Measurements from ENCODE around the gene ADRA2B.
"Not testable (repeated sequence)": the region's sequence is repeated elsewhere in the genome, so short reads cannot be mapped to it uniquely, and the experiment has no call there.

Gene ADRA2B

DNA sequence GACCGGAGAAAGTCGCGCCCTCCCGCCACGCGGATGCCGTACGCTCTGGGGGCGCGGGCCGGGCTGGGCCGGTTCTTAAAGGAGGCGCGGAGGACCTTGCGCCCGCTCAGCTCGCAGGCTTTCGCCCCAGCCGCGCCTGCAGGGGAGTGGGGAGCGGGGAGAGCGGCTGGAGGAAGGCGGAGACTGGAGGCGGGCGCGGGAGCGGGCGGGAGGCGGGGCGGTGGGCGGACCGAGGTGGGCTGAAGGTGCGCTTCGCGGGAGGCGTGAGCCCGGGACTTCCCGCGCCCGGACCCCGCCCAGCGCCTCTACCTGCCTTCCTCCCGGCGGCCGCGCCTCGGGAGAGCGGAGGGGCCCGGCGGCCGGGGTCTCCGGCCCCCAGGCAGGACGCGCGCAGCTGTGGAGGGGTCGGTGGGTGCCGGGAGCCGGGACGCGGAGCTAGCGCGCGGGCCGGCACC, at the start of gene ADRA2B:
TSS of gene ADRA2B (minus strand) at position 148 of the 455 bp plus-strand sequence. CDS start 422 bp downstream, outside the sequence.
- DNase-seq = no peak

DNA sequence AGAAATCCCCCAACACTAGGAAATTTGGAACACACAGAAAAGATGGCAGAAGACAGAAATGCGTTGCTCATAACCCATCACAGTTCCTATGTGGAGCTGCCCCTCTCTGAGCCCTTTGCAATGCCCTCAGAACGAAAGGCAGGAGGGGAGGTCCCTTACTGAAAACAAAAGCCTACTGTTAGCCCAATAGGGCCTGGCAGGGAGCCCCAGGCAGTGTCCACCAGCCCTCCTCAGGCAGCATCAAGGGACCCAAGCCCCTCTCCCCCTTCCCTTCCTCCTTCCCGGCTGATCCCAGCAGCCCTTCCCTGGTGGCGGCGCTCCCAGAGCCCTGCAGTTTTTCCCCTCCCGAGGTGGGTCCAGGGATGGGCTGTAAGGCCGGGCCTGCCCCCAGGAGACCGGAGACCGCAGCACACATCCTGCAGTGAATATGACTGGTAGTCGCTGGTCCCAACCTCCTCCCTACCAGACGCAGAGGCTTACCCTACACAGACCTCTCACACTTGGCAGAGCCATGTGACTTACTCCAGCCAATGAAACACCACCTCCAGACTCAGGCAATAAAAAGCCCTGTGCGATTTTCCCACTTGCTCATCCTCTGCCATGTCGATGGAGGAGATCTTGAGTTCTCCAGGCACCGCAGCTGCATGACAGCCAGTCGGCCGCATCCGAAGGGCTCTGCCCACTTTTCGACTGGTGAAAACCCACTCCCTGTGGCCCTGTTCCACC, 48.3 kb upstream of the ADRA2B start:
- DNase-seq = no peak

DNA sequence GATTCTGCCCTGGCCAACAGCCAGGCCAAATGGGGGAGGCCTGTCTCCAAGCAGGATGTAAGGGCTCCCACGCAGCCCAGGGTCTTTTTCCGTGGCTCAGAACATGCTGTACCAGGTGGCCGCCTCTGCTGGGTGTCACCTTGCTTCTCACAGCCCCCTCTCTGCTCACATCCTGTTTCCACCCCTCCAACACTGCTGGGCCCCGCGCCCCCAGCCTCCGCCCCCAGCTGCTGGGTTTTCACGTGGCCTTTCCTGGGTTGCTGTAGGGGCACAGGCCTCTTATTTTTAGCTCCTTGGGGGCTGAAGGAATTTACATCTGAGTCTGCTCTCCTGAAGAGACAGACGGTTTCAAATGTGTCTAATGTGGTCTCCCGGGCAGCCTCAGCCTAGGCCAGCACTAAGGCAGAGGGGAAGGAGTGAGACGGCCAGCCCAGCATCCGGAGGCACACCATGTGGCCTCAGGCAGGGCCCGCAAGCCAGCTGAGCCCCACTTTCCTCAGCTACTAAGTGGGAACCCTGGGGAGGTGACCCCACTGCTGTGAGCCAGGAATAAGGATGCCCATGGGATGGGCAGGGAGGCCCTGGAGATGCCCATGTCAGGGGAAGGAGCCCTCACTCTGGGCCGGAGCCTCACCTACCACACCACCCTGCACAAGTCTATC, 47.5 kb upstream of the ADRA2B start:
- no peak for DNase-seq

DNA sequence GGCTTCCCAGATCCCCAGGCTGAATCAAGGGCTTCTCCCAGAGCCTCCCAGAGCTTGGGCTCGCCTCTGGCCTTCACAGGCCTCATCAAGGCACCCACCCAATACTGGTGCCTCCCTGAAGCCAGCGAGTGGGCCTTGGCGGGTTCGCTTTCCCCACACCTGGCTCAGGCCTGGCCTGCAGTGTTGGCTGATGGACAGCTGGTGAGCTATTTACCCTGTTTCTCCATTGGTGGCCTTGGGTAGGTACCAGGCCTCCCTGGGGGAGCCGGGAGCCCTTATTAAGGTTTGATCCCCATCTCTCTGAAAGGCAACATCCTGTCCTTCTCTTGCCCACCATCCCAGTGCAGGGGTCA, 47.0 kb upstream of the ADRA2B start:
- no peak for DNase-seq

DNA sequence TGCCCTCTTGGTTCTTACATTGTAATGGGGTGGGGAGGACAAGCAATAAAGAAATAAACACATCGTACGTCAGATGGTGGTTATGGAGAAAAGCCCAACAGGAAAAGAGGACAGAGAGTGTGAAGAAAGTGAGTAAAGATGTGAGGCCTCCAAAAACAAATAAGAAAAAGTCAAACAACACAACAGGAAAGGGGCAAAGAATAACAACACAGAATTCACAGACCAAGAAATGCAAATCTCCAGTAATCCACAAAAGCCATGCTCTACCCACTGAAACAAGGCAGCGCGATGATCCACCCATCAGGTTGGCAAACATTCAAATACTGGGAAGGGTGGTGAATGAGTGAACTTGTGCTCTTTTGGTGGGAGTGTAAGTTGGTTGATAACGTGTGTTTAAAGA, 45.5 kb upstream of the ADRA2B start:
- DNase-seq = no peak

DNA sequence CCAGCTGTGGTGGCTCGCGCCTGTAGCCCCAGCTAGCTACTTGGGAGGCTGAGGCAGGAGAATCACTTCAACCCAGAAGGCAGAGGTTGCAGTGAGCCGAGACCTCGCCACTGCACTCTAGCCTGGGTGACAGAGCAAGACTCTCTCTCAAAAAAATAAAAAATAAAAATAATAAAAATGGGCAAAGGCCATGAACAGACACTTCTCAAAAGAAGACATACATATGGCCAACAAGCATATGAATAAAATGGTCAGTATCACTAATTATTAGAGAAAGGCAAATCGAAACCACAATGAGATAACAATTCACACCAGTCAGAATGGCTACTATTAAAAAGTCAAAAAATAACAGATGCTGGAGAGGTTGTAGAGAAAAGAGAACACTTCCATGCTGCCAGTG, 44.0 kb upstream of the ADRA2B start:
- DNase-seq = not testable (repeated sequence)

DNA sequence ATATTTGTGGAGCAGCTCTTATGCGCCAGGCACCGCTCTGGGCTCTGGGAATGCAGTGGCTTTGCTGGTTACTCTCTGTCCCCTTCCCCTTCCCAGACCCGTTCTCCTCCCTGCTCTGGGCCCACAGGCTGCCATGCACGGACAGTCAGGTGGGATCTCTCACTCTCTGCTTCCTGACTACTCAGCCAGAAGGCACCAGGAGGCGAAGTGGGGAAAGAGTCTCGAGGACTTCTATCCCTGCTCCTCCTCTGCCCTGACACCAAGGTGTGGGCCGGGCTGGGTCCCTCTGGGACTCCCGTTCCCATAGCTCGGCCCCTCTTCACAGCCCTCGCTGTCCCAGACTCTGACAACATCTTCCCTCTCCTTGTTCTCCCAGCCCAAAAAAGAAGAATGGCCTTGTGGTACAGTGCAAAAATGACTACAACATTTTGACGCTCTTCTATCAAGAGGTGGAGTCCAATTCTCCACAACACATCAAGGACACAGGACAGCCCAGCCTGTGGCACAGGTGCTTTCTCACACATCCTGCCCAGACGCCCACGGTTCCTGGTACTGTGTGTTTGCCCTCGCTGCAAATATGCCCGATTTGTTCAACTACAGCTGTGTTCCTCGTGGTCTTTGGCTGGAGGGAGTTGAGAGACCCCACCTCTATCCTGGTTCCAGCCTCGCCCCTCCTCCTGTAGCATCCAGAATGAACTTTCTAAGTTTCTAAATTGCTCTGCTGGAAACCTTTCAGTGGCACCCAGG, 42.9 kb upstream of the ADRA2B start:
- no peak for DNase-seq

DNA sequence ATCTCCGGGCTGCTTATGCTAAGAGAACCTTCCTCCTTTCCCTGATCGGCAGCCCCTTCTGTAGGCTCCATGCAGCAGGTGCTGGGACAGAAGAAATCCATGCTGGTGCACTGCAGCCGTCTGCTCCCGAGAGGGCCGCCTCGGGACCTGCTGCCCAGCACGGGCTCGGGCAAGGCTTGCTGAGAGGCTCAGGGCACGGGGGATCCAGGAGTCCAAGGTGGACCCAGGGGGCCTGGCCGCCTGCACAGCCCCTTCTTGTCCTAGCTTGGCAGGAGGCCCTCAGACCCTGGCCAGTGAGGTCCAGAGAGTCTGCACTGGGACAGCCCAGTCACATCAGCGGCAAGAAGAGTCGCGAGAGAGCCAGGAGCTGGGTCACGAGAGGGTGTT, 42.2 kb upstream of the ADRA2B start:
- DNase-seq = no peak

DNA sequence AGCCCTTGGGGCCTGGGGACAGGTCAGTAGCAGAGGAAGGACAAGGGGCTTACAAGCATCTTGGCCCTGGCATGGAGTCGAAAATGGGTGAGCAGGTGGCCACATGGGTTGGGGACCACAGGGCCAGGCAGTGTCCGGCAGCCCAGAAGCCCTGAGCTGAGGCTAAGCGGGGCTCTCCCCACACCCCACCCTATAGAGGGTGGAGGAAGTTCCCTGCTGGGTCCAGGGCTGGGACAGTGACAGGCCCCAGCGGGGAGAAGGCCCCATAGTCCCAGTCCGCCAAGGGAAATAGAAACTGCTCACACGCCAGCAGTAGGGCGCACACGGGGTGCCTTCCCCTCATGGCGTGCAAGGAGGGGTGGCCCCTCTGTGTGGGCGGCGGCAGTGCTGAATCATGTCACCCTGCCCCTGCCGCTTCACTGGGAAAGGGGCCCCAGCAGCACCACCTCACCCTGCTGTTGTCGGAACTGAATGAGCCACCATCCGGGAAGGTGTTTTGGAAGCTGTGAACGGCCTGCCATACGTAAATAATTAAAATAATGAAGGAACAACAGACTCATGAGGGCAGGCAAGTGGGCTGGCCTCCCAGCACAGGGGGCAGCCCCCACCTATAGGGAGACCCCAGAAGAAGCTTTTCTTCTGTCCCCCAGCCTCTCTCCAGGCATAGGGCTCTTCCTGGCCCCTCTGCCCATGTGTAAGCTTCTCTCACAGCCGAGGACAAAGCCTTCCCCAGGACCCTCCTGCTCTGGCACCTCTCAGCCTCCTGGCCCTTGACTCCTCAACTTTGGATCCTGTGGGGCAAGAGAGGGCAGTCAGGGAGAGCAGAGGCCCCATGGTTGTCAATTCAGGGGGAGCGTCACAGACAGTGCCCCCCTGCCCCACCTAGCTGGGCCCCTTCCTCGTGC, 41.5 kb upstream of the ADRA2B start:
- no peak for DNase-seq

DNA sequence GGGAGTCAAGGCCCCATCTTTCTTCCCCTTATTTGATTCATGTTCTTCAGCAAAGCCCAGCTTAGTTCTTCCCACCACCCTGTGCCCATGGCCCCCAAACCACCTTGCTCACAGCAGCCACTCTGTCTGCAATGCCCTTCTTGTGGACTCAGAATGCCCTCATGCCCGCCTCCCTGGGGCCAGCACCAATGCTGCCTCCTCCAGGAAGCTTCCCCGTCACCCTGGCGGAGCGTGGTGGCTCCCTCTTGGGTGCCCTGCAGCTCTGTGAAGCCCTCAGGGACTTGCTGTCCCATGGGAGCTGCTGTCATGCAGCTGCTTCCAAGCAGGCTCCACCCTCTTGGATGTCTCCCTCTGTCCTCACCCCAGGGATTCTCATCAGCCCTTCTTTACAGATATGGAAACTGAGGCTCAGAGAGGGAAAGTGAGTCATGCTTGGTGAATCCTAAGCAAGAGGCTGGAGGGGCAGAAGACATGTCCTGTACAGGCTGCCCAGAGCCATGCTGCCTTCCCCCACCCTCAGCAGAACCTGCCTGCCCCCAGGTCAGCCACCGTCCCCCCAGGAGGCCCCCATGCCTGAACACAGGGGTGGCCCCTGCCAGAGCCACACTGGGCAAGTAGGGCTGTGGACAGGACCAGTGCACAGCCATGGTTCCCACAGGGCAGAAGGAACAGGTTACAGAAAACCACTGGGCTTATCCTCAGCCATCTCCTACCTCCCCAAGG, 40.7 kb upstream of the ADRA2B start:
- no peak for DNase-seq

DNA sequence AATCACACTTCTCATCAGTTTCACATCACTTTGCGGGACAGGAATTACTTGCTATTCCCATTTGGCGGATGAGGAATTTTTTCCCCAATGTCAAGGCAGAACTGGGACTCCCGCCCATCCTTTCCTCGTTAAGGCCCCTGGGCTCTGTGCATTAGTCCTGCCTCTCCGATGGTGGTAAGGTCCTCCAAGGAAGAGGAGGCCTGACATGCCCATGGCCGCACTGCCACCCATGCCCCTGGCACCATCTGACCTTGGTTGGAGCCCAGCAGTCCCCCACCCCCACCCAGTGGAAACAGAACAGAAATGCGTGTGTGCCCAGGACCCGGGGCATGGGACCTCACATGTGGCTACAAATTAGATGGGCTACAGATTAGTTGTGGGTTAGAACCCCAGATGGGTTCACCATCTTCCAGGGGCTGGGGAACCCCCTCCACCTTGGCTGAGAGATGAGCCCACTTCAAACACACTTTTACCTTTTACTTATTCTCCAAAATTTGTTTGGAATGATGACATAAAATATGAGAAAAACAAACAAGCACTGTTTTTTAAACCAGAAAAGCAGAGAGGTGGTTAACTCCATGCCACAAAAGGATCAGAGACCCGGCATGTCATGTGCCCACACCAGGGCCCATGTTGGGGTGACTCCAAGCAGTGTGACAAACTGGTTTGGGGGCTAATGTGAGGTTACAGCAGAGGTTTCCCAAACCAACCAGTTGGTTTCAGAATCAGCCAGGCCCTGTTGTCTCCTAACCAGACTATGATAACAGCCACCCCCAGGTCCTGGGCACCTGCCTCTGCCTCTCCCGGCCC, 39.8 kb upstream of the ADRA2B start:
- DNase-seq = no peak

DNA sequence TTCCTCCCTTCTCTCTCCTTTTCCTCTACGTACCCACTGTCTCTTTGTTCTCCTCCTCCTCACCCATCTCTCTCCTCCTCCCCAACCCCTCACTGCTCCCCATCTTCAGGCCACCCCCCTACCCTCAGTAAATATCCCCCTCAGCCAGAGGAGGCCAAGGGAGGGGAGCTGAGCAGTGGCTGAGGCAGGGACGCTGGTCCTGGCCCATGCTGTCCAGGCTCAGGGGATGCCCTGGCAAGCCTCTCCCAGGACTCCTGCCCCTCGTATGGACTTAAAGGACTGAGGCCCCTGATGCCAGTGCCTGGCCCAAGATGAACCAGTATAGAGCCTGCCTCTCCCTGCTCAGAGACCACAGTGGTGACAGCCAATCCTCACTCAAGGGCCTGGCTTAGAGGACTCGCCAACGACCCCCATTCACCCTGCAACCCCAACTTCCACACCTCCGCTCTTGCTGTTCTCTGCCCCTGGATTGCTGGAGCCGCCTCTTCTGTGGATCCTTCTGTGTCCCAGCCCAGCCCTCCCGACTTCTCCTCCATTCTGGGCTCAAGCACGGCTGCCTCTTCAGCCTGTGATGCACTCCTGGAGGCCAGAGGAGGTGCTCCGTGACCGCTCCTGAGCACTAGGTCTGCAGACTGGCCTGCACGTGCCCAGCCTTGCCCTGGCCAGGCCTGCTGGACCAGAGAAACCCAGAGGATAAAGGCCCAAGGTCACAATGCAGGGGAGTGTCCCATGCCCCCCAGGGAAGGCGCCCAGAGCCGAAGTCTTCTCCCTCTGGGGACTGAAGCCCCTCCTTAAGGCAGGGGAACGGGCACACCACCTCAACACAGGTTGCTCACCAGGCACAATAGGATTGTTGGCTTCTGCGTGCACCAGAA, 38.4 kb upstream of the ADRA2B start:
- DNase-seq = no peak

DNA sequence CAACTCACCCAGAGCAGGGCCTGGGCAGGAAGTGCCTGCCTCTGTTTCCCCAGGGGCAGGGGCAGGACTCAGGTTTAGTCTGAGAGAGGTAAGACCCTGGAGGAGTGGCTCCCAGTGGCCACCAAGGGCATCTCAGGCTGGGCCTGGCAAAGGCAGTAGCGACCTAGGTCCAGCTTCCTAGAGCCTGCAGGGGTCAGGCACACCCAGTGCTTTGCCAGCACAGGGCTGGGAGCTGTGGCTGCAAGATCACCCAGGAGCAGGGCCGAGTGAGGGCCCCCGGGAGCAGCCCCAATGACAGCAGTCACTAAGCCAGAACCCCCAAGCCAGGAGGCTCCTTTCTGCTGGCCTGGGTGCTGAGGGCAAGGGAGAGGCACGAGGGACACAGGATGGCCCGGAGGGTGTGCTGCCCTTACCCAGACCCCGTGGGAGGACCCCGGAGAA, 37.6 kb upstream of the ADRA2B start:
- DNase-seq = no peak

DNA sequence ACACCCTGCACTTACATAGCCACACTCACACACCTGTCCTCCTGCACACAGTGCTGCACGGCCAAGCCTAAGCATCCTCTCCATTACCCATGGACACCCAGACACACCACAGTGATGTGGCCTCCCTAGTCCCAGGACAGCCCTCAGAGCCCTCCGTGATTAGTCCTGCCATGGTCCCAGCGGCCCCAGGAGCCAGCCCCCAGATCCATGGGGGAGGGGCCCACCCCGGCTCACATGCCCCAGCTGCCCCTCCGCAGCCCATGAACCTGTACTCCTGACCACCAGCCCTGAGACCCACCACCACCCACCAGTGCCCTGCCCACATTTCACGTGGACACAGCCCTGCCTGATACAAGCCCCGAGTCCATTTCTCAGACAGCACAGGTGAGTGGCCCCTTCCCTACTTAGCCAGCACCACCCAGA, 36.9 kb upstream of the ADRA2B start:
- no peak for DNase-seq

DNA sequence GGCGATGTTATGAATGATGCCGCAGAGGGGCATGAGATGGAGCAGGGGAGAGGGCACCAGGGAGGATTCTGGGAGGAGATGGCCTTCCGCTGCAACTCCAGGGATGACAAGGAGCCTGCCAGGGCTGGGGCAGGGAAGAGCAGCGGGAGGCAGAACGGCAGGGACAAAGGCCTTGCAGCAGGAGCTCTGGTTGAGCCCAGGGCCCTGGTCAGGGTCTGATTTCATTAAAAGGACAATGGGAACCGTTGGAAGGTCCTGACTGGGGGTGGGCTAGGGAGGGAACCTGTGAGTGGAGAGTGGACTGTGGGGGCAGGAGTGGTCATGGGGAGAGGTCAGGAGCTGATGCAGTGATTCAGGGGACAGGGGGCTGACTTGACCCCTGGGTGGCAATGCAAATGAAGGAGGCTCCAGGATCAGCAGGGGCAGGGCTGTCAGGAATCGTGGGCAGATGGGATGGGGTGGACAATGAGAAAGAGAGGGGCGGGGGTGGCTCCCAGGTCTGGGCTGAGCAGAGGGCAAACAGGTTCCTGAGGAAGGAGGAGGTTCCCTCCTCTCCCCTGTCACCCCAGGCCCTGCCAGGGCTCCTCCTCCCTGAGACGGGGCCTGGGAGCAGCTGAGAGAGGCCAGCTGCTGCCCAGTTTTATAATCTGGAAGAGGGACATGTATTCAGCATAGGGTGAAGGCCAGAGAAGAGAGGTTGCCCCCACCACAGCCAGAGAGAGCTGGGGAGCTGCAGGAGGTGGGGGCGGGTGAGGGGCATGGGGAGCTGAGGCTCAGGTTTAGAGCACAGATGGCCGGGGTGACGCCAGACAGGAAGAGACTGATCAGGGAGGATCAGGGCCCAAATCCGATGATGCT, 36.2 kb upstream of the ADRA2B start:
- no peak for DNase-seq

DNA sequence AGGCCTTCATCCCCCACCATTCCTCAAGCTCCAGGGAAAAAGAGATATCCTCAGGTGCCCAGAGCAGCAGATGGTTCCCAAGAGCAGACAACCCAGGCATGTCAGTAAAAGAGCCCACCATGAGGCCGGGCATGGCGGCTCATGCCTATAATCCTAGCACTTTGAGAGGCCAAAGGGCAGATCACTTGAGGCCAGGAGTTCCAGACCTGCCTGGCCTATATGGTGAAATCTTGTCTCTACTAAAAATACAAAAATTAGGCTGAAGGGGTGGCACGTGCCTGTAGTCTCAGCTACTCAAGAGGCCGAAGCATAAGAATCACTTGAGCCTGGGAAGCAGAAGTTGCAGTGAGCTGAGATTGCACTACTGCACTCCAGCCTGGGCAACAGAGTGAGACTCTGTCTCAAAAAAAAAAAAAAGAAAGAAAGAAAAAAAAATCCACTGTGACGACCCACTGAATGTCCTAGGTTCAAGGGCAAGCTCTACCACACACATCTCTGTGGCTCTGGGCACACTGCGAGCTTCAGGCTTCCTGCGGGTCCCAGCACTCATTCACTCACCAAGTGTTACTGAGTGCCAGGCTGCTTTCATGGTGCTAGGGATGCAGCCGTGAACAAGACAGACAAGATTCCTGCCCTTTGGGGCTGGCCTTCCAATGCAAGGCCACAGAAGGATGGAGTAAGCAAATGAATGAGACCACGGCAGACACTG, 35.4 kb upstream of the ADRA2B start:
- no peak for DNase-seq

DNA sequence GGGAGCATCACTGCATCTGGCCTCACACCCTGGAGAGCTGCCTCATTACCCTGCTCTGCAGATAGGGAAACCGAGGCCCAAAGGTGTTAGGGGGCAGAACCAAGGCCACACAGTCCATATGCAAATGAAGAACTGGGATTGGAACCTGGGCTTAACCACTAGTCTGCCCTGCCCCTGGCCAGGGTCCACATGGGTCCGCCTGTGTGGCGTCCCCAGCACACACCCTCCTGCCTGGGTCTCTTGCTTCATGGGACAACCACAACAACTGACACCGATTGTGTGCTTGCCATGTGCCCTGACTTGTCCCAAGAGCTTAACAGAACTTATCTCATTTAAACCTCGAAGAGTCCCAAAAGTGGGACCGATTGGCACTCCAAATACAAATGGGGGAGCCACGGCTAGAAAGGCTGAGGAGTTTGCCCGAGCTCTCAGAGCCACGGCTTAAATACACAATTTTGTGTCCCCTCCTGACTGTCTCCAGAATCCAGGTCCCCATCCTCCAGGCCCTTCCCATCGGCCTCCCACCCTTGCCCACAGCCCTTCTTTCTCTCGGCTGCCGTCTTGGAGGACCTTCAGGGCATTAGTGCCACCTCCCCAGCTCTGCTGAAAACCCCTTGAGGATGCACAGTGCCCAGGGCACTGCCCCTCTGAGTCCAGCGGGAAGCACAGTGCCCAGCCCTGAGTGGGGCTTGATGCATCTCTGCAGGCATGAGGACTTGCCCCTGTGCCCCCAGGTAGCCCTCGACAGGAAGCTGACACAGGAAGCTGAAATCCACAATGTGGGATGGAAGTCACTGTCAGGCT, 34.6 kb upstream of the ADRA2B start:
- no peak for DNase-seq

Data from kidney glomerular epithelial cell (primary cell).